Measurements from ENCODE around the gene COMMD2.

The COMMD2 gene

DNA sequence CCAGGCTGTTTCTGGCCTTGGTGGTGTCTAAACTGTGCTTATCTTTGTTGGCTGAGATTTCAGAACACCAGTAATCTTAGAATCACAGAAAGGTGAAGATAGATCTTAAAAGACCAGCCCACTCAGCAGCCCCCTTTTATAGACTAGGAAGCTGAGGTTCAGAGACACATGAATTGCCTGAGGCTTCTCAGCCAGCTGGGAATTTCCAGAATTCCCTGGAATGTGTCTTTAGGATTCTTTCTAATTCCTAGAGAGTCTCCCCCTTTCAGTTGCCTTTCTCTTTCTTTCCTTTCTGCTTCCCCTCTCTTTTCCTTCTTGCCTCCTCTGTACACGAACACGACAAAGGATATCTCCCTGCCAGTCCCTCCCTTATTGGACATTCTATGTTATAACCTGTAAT, 20.6 kb upstream of the COMMD2 start:
- DNase-seq (ENCODE audit: low spot score) = no peak

GRCh38 chr3:149771652-149772271, 19.5 kb upstream of the COMMD2 start:
- DNase-seq (ENCODE audit: low spot score) = peak; percentile 51
- peak; percentile 59 for TF ChIP-seq CTCF (IDR thresholded peaks at IDR 0.05; ENCODE audit: extremely low read depth, missing control alignments)

More for the DNA sequence above, 20.6 kb upstream of the COMMD2 start:
- TF ChIP-seq CTCF (IDR thresholded peaks at IDR 0.05; ENCODE audit: extremely low read depth, missing control alignments) = no peak

DNA sequence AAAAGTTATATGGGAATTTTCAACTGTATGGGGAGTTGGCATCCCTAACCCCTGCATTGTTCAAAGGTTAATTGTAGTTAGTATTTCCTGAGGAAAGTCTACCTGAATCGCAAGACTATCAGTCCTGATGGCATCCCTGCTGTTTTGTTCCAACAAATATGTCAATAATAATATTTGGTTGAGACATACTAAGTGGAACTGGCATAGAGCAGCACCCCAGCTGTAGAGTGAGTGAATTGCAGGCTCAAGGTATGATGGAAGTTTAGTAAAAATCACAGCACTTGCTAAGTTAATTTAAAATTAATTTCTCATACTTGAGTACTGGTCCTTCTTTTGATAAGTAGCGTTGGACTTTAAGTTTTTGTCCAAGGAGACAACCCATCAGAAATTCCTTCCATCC, 18.0 kb upstream of the COMMD2 start:
- DNase-seq (ENCODE audit: low spot score) = no peak
- TF ChIP-seq CTCF (IDR thresholded peaks at IDR 0.05; ENCODE audit: extremely low read depth, missing control alignments) = no peak

- TF ChIP-seq CTCF (IDR thresholded peaks at IDR 0.05; ENCODE audit: extremely low read depth, missing control alignments) = no peak
- DNase-seq (ENCODE audit: low spot score) = no peak
Observed at GRCh38 chr3:149768704-149769103, 16.4 kb upstream of the COMMD2 start.

DNA sequence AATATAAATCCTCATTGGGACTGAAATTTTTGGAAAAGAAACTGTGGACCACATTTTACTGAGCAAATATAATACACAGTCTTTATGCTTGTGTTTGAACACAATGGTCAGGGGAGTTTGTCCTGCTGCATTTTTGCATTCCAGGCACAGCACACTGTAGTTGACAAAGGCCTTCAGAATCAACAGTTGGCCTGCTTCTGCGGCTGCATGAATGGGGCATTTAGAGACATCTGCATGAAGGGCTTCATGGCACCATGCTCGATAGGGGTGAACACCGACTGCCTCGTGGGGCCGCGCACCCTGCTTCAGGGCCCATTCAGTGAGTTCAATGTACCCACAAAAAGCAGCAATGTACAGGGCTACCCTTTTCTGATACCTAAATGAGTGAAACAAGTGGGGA, 15.4 kb upstream of the COMMD2 start:
- no peak for TF ChIP-seq CTCF (IDR thresholded peaks at IDR 0.05; ENCODE audit: extremely low read depth, missing control alignments)
- DNase-seq (ENCODE audit: low spot score) = no peak

DNA sequence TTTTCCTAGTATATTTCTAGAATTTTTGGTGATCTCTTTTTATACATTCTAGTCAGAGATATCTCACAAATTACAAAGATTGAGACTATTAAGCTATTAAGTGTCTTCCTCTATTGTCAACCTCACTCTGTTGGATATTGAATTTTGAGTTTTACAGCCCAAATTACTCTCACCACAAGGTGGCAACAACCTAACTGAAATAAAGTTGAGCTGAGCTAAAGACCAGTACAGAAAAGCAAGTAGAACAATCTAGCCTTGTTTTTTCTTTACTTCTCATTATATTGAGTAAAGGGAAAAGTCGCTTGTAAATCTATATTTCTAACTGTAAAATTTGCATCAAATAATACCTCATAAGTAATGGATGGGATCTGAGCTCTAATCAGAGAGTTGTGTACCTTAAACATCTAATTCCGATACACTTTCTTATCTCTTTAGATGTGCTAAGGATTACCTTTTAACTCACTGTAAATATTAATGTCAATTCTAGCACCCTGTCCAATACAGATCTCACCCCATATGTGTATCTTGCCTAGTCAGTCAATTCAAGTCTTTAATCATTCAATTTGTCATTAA, 13.6 kb upstream of the COMMD2 start:
- DNase-seq (ENCODE audit: low spot score) = no peak
- peak; percentile 11 for TF ChIP-seq CTCF (IDR thresholded peaks at IDR 0.05; ENCODE audit: extremely low read depth, missing control alignments)

GRCh38 chr3:149764302-149764701, 12.0 kb upstream of the COMMD2 start:
- TF ChIP-seq CTCF (IDR thresholded peaks at IDR 0.05; ENCODE audit: extremely low read depth, missing control alignments) = no peak
- DNase-seq (ENCODE audit: low spot score) = no peak
